K562 (cell line): ENCODE results near the gene IGFALS. TPM values are rescaled to one million over a fixed set of nuclear protein-coding genes. Genes with fewer than 3 reads are reported as not detected.

ENCODE experiments used
- ATAC-seq: fragments of 200-7000 bp; cut with Tn5 transposase; 3 replicates; pipeline ENCODE4 v1.9.1; 2020; ENCODE audit warnings: moderate library complexity
- BruUV-seq: library from RNA; stranded (reverse); fragments of 400-500 nt; replicated peaks from 2 replicates; lab custom pipeline; 2021; lab: Mats Ljungman, UMichigan
- CTCF ChIA-PET: fragments of 300-600 bp; formaldehyde crosslinking; extraction: SDS; loops from one replicate; lab custom pipeline; 2021; ENCODE audit warnings: low intra/inter-chr PET ratio; lab: Yijun Ruan, JAX
- POLR2A ChIA-PET: fragments of 300-600, 350-650 bp; sonication (Branson Sonifier 250); formaldehyde crosslinking; extraction: SDS; loops from one replicate; lab custom pipeline; 2021; ENCODE audit warnings: antibody characterized with exemption, inconsistent platforms; lab: Yijun Ruan, JAX
- DNase-seq, 4 experiments: peaks; one replicate each; pipeline versions ENCODE4 v3.0.0 to v3.0.0-alpha.2; 2011 to 2018; ENCODE audit warnings: low spot score in 3 of 4, mixed read lengths in 3 of 4; ENCODE audit errors: extremely low read depth in 1 of 4
- FAIRE-seq: peaks from 2 replicates; lab custom pipeline; 2011; peaks lifted over from hg19 to GRCh38; lab: Jason Lieb, UNC
- H2AFZ ChIP-seq: 2 replicates; pipeline ENCODE4 v1.6.0; 2011; ENCODE audit warnings: low read depth, low read length, control low read depth, inconsistent platforms
- H3K27ac ChIP-seq: fragments of 200-600 bp; 3 replicates; pipeline ENCODE4 v1.8.0; 2011; ENCODE audit warnings: low read depth, mild to moderate bottlenecking, control low read depth, inconsistent platforms, low read length, moderate library complexity, mixed read lengths; ENCODE audit errors: extremely low read depth
- H3K27me3 ChIP-seq, 2 experiments: fragments of 300-600 bp in 1 of 2; 2 replicates in 1 of 2; 3 replicates in 1 of 2; pipeline versions ENCODE4 v1.6.0 to v1.8.0; 2011; ENCODE audit warnings: inconsistent platforms in 2 of 2, low read length in 2 of 2, mild to moderate bottlenecking in 1 of 2, mixed read lengths in 1 of 2, moderate library complexity in 1 of 2; ENCODE audit not compliant: control insufficient read depth in 2 of 2, insufficient read depth in 2 of 2
- H3K36me3 ChIP-seq: fragments of 300-600 bp; 3 replicates; pipeline ENCODE4 v1.8.0; 2011; ENCODE audit warnings: mild to moderate bottlenecking, low read length, inconsistent platforms; ENCODE audit not compliant: control insufficient read depth, insufficient read depth
- H3K4me1 ChIP-seq, 2 experiments: fragments of 200-600 bp in 1 of 2; replicated peaks in 1 of 2; 2 replicates in 1 of 2; 3 replicates in 1 of 2; pipeline versions ENCODE4 v1.5.1 to v1.8.0; 2011; ENCODE audit warnings: inconsistent platforms in 2 of 2, low read length in 2 of 2, mild to moderate bottlenecking in 1 of 2, mixed read lengths in 1 of 2, moderate library complexity in 1 of 2; ENCODE audit not compliant: control insufficient read depth in 2 of 2, insufficient read depth in 2 of 2
- H3K4me2 ChIP-seq: 2 replicates; pipeline ENCODE4 v1.6.1; 2011; ENCODE audit warnings: low read length, control low read depth, inconsistent platforms, mixed read lengths; ENCODE audit not compliant: insufficient read depth
- H3K4me3 ChIP-seq: fragments of 200-600 bp; sonication (generic), shearing (Covaris generic); 2 replicates; pipeline ENCODE4 v1.5.1; 2016; ENCODE audit warnings: control low read depth, inconsistent platforms
- H3K79me2 ChIP-seq: fragments of 200-600 bp; 3 replicates; pipeline ENCODE4 v1.8.0; 2011; ENCODE audit warnings: low read length, inconsistent platforms; ENCODE audit not compliant: control insufficient read depth, insufficient read depth
- H3K9ac ChIP-seq, 2 experiments: 2 replicates each; pipeline versions ENCODE4 v1.6.0 to v1.6.1; 2011; ENCODE audit warnings: low read depth in 2 of 2, low read length in 2 of 2, control low read depth in 1 of 2, inconsistent platforms in 1 of 2, mild to moderate bottlenecking in 1 of 2, mixed read lengths in 1 of 2; ENCODE audit not compliant: insufficient read depth in 1 of 2
- H3K9me1 ChIP-seq: one replicate; pipeline ENCODE4 v1.6.0; 2011; ENCODE audit warnings: inconsistent platforms, mild to moderate bottlenecking, low read length, moderate library complexity; ENCODE audit not compliant: control insufficient read depth, insufficient read depth
- H3K9me3 ChIP-seq: replicated peaks from 2 replicates; pipeline ENCODE4 v1.5.1; 2011; ENCODE audit warnings: low read depth, low read length, inconsistent platforms; ENCODE audit not compliant: control insufficient read depth, insufficient read depth
- H4K20me1 ChIP-seq: replicated peaks from 2 replicates; pipeline ENCODE4 v1.6.1; 2011; ENCODE audit warnings: low read length, inconsistent platforms, mixed read lengths; ENCODE audit not compliant: control insufficient read depth, insufficient read depth
- ARHGAP35 ChIP-seq: fragments of 450-650 bp; IDR thresholded peaks from 2 replicates; pipeline ENCODE4 v1.6.1; 2018; ENCODE audit not compliant: partially characterized antibody
- BRD4 ChIP-seq: fragments of 200-600 bp; sonication (generic); IDR thresholded peaks from 2 replicates; pipeline ENCODE4 v1.6.1; 2017; ENCODE audit warnings: inconsistent platforms
- HEY1 ChIP-seq: fragments of 250-450 bp; sonication (Bioruptor Pico); IDR thresholded peaks from 2 replicates; pipeline ENCODE4 v1.5.0; 2020; ENCODE audit warnings: mild to moderate bottlenecking, moderate library complexity, borderline replicate concordance
- MTA2 ChIP-seq: fragments of 450-650 bp; IDR thresholded peaks from 2 replicates; pipeline ENCODE4 v1.6.1; 2016; ENCODE audit warnings: low read depth
- MXI1 ChIP-seq: IDR thresholded peaks from 2 replicates; pipeline ENCODE4 v1.6.1; 2011; ENCODE audit warnings: low read depth, mild to moderate bottlenecking, improper control_type of control experiment, low read length
- POLR2AphosphoS5 ChIP-seq: IDR thresholded peaks from 2 replicates; pipeline ENCODE4 v1.6.1; 2011; ENCODE audit warnings: mild to moderate bottlenecking, low read depth, low read length, moderate library complexity; ENCODE audit not compliant: control insufficient read depth, insufficient read depth
- TCF7L2 ChIP-seq: fragments of 150-350 bp; IDR thresholded peaks from 2 replicates; pipeline ENCODE4 v1.6.1; 2016; ENCODE audit warnings: low read depth, mild to moderate bottlenecking, low read length, moderate library complexity
- THAP12 ChIP-seq: fragments of 250-450 bp; sonication (Bioruptor Pico); IDR thresholded peaks from 2 replicates; pipeline ENCODE4 v1.9.0; 2021; ENCODE audit warnings: mild to moderate bottlenecking, inconsistent platforms
- ZNF121 ChIP-seq: sonication (generic); formaldehyde crosslinking; conservative IDR thresholded peaks from 2 replicates; pipeline ENCODE4 v1.8.0; 2022; ENCODE audit warnings: missing genetic modification reagents
- WGBS: fragments of 100-300 bp; shearing (Covaris generic); methylation state at CpG from one replicate; pipeline ENCODE4 v1.1.6; 2016; ENCODE audit warnings: low coverage, mixed read lengths; ENCODE audit not compliant: insufficient coverage; ENCODE audit errors: missing lambda C conversion rate; 5-methylcytosine and 5-hydroxymethylcytosine counted together
- in situ Hi-C: fragments of 300-500 bp; cut with MboI; formaldehyde crosslinking; loops from 4 replicates; pipeline ENCODE4 v1.15.0; 2018; ENCODE audit warnings: inconsistent platforms, mixed read lengths
- intact Hi-C: fragments of 100-400 bp; cut with micrococcal nuclease; formaldehyde crosslinking; loops from 2 replicates; pipeline ENCODE4 v1.14.2; 2022
- polyA plus RNA-seq, 8 experiments: library from polyadenylated mRNA; depleted of rRNA in 4 of 8; stranded (reverse) in 5 of 8; unstranded in 3 of 8; fragments of >200 nt; fragmentation: Nextera tagmentation in 2 of 8; fragmentation: Illumina TruSeq in 1 of 8; extraction: Ambion mirVana in 2 of 8; extraction: Trizol in 1 of 8; gene quantifications; 2 replicates each; pipeline versions ENCODE4 v1.2.1 to v1.2.3, GENCODE V29; 2011 to 2014; ENCODE audit warnings: inconsistent platforms in 1 of 8, missing spikeins in 1 of 8
- total RNA-seq, 7 experiments: library from RNA; depleted of rRNA in 6 of 7; stranded (reverse); fragments of >200 nt in 6 of 7; fragmentation: Illumina TruSeq in 2 of 7; extraction: Trizol in 2 of 7; gene quantifications; 2 replicates each; pipeline versions ENCODE4 v1.2.1 to v1.2.3, GENCODE V29; 2011 to 2021; ENCODE audit warnings: low replicate concordance in 1 of 7
- TF ChIP-seq, protein P1 (sequence below): fragments of 200-800 bp; sonication (Bioruptor generic); IDR thresholded peaks from 2 replicates; pipeline ENCODE4 v1.6.1; 2017; ENCODE audit warnings: missing genetic modification characterization, missing compliant biosample characterization
- TF ChIP-seq, protein P2 (sequence below): fragments of 450-650 bp; formaldehyde crosslinking; conservative IDR thresholded peaks from 2 replicates; pipeline ENCODE4 v1.4.0; 2022; ENCODE audit warnings: mild to moderate bottlenecking, missing genetic modification characterization

Gene IGFALS
- total and polyA plus RNA-seq, 9 of the 15 experiments (the other 6 are each of a cell fraction or from before 2014, with no cell fraction given): not detected

GRCh38 chr16:1828645-1829410 lies 35.3 kb upstream of the IGFALS start (continued):
- TF ChIP-seq, protein P1, sequence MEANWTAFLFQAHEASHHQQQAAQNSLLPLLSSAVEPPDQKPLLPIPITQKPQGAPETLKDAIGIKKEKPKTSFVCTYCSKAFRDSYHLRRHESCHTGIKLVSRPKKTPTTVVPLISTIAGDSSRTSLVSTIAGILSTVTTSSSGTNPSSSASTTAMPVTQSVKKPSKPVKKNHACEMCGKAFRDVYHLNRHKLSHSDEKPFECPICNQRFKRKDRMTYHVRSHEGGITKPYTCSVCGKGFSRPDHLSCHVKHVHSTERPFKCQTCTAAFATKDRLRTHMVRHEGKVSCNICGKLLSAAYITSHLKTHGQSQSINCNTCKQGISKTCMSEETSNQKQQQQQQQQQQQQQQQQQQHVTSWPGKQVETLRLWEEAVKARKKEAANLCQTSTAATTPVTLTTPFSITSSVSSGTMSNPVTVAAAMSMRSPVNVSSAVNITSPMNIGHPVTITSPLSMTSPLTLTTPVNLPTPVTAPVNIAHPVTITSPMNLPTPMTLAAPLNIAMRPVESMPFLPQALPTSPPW (CRISPR knock-in tag): no peak
- TF ChIP-seq, all 486 proteins: peak for 10

- Histone ChIP-seq H3K9me1 (no peaks in the 10 kb centered on the region), H4K20me1 (peaks cover 9% of the 10 kb centered on the region), H3K79me2 (peaks cover 21% of the 10 kb centered on the region), H3K4me3 (peak within 1 kb of the TSS; percentile 68), H3K27me3 (no peaks in the 10 kb centered on the region), H3K36me3 (peaks cover 13% of the 10 kb centered on the region; the same call in 2 of the 3 replicates), H3K4me1 (peaks cover 16 to 33% of the 10 kb centered on the region in 2 experiments; a peak in 4 of 5 replicates), H3K9me3 (no peaks in the 10 kb centered on the region), H3K4me2 (peak within 1 kb of the TSS; percentile 100), H3K27ac (peak within 1 kb of the TSS; percentile 73), H3K9ac (peak within 1 kb of the TSS; percentile 72 to 87), H2AFZ (peak within 1 kb of the TSS; percentile 99)
- ATAC-seq (peak; percentile 96), DNase-seq (peak; percentile 96 to 100 (median 100)), FAIRE-seq (peak; percentile 95)
- ChIA-PET CTCF (no interaction called here), POLR2A (interaction anchor here (0.6 to 2.5 kb wide), 12 partner anchors 12 to 448 kb away, joined by 3 to 8 read pairs (median 3); partner anchors contain the start of genes EME2, MRPS34, NME3 and RPS2)
- intact Hi-C loops (no loop called here), in situ Hi-C loops (no loop called here)
- BruUV-seq: no TSS peak
- WGBS: under 1% methylated on average over 76 of the region's 104 CpGs
- TF ChIP-seq ARHGAP35: no peak
- peak; percentile 66; the same call in 1 of the 2 replicates for TF ChIP-seq MXI1
- TF ChIP-seq, protein P2, sequence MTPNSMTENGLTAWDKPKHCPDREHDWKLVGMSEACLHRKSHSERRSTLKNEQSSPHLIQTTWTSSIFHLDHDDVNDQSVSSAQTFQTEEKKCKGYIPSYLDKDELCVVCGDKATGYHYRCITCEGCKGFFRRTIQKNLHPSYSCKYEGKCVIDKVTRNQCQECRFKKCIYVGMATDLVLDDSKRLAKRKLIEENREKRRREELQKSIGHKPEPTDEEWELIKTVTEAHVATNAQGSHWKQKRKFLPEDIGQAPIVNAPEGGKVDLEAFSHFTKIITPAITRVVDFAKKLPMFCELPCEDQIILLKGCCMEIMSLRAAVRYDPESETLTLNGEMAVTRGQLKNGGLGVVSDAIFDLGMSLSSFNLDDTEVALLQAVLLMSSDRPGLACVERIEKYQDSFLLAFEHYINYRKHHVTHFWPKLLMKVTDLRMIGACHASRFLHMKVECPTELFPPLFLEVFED (CRISPR knock-in tag): no peak
- TF ChIP-seq HEY1: no peak
- TF ChIP-seq TCF7L2: no peak
- no peak for TF ChIP-seq ZNF121 (CRISPR knock-in tag)
- no peak for TF ChIP-seq BRD4
- TF ChIP-seq THAP12: peak; percentile 47; the same call in 1 of the 2 replicates
- no peak for TF ChIP-seq POLR2AphosphoS5
- no peak for TF ChIP-seq MTA2
These were observed 33.4 kb upstream of the IGFALS start, which contains the start of the genes FAHD1 and HAGH for GRCh38 chr16:1826691-1827573. Gene FAHD1, plus strand, starts transcription at chr16:1827206. Its CDS starts 33 bp downstream, at chr16:1827239. Gene HAGH, minus strand, starts transcription at chr16:1826825. Its CDS starts 38 bp downstream, at chr16:1826787.
